ENCODE data around the gene HOXB13.

DNA sequence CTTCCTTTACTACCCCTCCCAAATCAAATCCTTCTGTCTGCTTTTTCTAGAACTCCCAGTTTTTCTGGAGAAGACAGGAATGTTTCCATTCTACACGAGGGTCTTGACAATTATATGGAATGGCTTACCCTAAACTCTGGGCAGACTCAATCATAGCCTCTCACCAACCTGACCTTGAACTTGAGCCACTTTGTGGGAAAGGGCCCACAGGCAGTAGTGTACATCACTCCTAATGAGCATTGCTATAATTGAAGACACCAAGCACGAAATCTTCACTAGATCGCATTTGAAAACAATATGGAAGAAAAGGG is 1.6 kb upstream of the HOXB13 start:
- TF ChIP-seq, protein P1, sequence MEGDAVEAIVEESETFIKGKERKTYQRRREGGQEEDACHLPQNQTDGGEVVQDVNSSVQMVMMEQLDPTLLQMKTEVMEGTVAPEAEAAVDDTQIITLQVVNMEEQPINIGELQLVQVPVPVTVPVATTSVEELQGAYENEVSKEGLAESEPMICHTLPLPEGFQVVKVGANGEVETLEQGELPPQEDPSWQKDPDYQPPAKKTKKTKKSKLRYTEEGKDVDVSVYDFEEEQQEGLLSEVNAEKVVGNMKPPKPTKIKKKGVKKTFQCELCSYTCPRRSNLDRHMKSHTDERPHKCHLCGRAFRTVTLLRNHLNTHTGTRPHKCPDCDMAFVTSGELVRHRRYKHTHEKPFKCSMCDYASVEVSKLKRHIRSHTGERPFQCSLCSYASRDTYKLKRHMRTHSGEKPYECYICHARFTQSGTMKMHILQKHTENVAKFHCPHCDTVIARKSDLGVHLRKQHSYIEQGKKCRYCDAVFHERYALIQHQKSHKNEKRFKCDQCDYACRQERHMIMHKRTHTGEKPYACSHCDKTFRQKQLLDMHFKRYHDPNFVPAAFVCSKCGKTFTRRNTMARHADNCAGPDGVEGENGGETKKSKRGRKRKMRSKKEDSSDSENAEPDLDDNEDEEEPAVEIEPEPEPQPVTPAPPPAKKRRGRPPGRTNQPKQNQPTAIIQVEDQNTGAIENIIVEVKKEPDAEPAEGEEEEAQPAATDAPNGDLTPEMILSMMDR (IDR thresholded peaks at IDR 0.05): no peak
- TF ChIP-seq POLR2A (IDR thresholded peaks at IDR 0.05): no peak

All from thyroid gland (tissue), 4 donors.